HepG2 (cell line): ENCODE data around the gene SLC34A3. TPM values are rescaled to one million over a fixed set of nuclear protein-coding genes. Genes with fewer than 3 reads are reported as not detected.

Experiments
- CEBPB ChIP-seq: IDR thresholded peaks from 2 replicates; pipeline ENCODE4 v1.6.1; 2011; ENCODE audit warnings: low read depth, low read length, improper control_type of control experiment, borderline replicate concordance
- DZIP1 ChIP-seq: sonication (generic); formaldehyde crosslinking; IDR thresholded peaks from 2 replicates; pipeline ENCODE4 v1.5.0; 2020; ENCODE audit warnings: mild to moderate bottlenecking, missing genetic modification reagents
- HMGXB4 ChIP-seq, 2 experiments: sonication (generic) in 1 of 2; formaldehyde crosslinking in 1 of 2; IDR thresholded peaks; 2 replicates each; pipeline versions ENCODE4 v1.4.0 to v1.6.1; 2018 to 2020; ENCODE audit warnings: missing genetic modification reagents in 2 of 2, borderline replicate concordance in 1 of 2, low read depth in 1 of 2, mild to moderate bottlenecking in 1 of 2, missing biosample characterization in 1 of 2
- MBNL3 ChIP-seq: fragments of 250-450 bp; sonication (Bioruptor Pico); conservative IDR thresholded peaks from 2 replicates; pipeline ENCODE4 v1.8.0; 2022; ENCODE audit warnings: mild to moderate bottlenecking, inconsistent platforms
- MTA1 ChIP-seq: sonication (generic); formaldehyde crosslinking; IDR thresholded peaks from 2 replicates; pipeline ENCODE4 v1.4.0; 2020; ENCODE audit warnings: missing genetic modification reagents, mild to moderate bottlenecking, borderline replicate concordance
- NAIF1 ChIP-seq: sonication (generic); formaldehyde crosslinking; IDR thresholded peaks from 2 replicates; pipeline ENCODE4 v1.5.0; 2020; ENCODE audit warnings: mild to moderate bottlenecking, missing genetic modification reagents, borderline replicate concordance
- PLRG1 ChIP-seq: fragments of 450-650 bp; conservative IDR thresholded peaks from 2 replicates; pipeline ENCODE4 v1.6.1; 2016
- SMAD1 ChIP-seq: sonication (generic); formaldehyde crosslinking; IDR thresholded peaks from 2 replicates; pipeline ENCODE4 v1.4.0; 2020; ENCODE audit warnings: missing genetic modification reagents, low read depth, mild to moderate bottlenecking, borderline replicate concordance
- TAF1 ChIP-seq: sonication (generic); formaldehyde crosslinking; IDR thresholded peaks from 2 replicates; pipeline ENCODE4 v1.4.0; 2020; ENCODE audit warnings: missing genetic modification reagents
- TFAP4 ChIP-seq: sonication (generic); IDR thresholded peaks from 2 replicates; pipeline ENCODE4 v1.6.1; 2016; ENCODE audit warnings: low read depth, borderline replicate concordance
- ZIK1 ChIP-seq: sonication (generic); formaldehyde crosslinking; IDR thresholded peaks from 2 replicates; pipeline ENCODE4 v1.5.0; 2020; ENCODE audit warnings: mild to moderate bottlenecking, low read depth, missing genetic modification reagents, borderline replicate concordance
- ZNF407 ChIP-seq: sonication (generic); formaldehyde crosslinking; IDR thresholded peaks from one replicate; pipeline ENCODE4 v1.5.1; 2020; ENCODE audit warnings: mild to moderate bottlenecking, missing genetic modification reagents; ENCODE audit errors: not compliant biosample characterization
- ZNF441 ChIP-seq: sonication (generic); formaldehyde crosslinking; IDR thresholded peaks from 2 replicates; pipeline ENCODE4 v1.7.0; 2021; ENCODE audit warnings: missing genetic modification reagents, borderline replicate concordance
- ZNF777 ChIP-seq: sonication (generic); formaldehyde crosslinking; IDR thresholded peaks from 2 replicates; pipeline ENCODE4 v1.4.0; 2020; ENCODE audit warnings: missing genetic modification reagents
- polyA plus RNA-seq, 8 experiments: library from polyadenylated mRNA; depleted of rRNA in 3 of 8; stranded (reverse) in 7 of 8; unstranded in 1 of 8; fragments of >200 nt; fragmentation: Illumina TruSeq in 4 of 8; extraction: Trizol in 4 of 8; gene quantifications; 2 replicates each; pipeline versions ENCODE4 v1.2.1 to v1.2.3, GENCODE V29; 2011 to 2016; ENCODE audit warnings: low read depth in 4 of 8, missing spikeins in 1 of 8, mixed read lengths in 1 of 8; ENCODE audit not compliant: insufficient read depth in 1 of 8
- total RNA-seq, 5 experiments: library from RNA; depleted of rRNA; stranded (reverse); fragments of >200 nt; fragmentation: Illumina TruSeq; extraction: Trizol; gene quantifications; 2 replicates each; pipeline ENCODE4 v1.2.3, GENCODE V29; 2016; ENCODE audit warnings: low read depth in 1 of 5

The SLC34A3 gene
- total and polyA plus RNA-seq, 2 of the 13 experiments (the other 11 are each of a cell fraction or from before 2014, with no cell fraction given): 0.07 to 1.0 TPM

- no peak for TF ChIP-seq ZNF407
- TF ChIP-seq CEBPB: no peak
- no peak for TF ChIP-seq SMAD1
- peak; percentile 49 to 63; a peak in 2 of 4 replicates for TF ChIP-seq HMGXB4 (CRISPR knock-in tag; IDR thresholded peaks at IDR 0.05; ENCODE audit: borderline replicate concordance in 1 of 2, low read depth in 1 of 2)
- no peak for TF ChIP-seq NAIF1 (CRISPR knock-in tag)
- no peak for TF ChIP-seq ZNF441
- TF ChIP-seq TFAP4: no peak; the same call in 1 of the 2 replicates
- no peak for TF ChIP-seq PLRG1
- no peak for TF ChIP-seq DZIP1
- TF ChIP-seq ZNF777 (CRISPR knock-in tag): peak; percentile 82
- TF ChIP-seq ZIK1 (CRISPR knock-in tag): 0 out of 2 replicates have a peak, but pooled peaks have one; percentile 41
- peak; percentile 51; the same call in 1 of the 2 replicates for TF ChIP-seq MTA1 (CRISPR knock-in tag)
- no peak for TF ChIP-seq MBNL3 (CRISPR knock-in tag)
- TF ChIP-seq TAF1: no peak
Measured at GRCh38 chr9:137227054-137227852, 3.4 kb upstream of the SLC34A3 start, which contains the start of gene RNF224 (continued).
